ENCODE measurements around the gene COL27A1.

Gene COL27A1

GRCh38 chr9:114230068-114230467, 74.7 kb downstream of the COL27A1 start:
- DNase-seq = no peak

- DNase-seq = no peak
Measured at GRCh38 chr9:114231273-114231672, 75.9 kb downstream of the COL27A1 start.

- DNase-seq = no peak
Measured at GRCh38 chr9:114231719-114232449, 76.5 kb downstream of the COL27A1 start.

- DNase-seq = no peak
Measured at GRCh38 chr9:114233491-114234185, 78.3 kb downstream of the COL27A1 start.

- no peak for DNase-seq
Measured at GRCh38 chr9:114235033-114235661, 79.8 kb downstream of the COL27A1 start.

GRCh38 chr9:114236391-114237138, 81.2 kb downstream of the COL27A1 start:
- DNase-seq = no peak

GRCh38 chr9:114237247-114237646, 81.9 kb downstream of the COL27A1 start:
- no peak for DNase-seq

- DNase-seq = no peak
Measured at GRCh38 chr9:114237781-114238180, 82.4 kb downstream of the COL27A1 start.

GRCh38 chr9:114238472-114238871, 83.1 kb downstream of the COL27A1 start:
- DNase-seq = no peak

- no peak for DNase-seq
Measured at GRCh38 chr9:114238891-114239875, 83.8 kb downstream of the COL27A1 start.

- no peak for DNase-seq
Measured at GRCh38 chr9:114240216-114240615, 84.9 kb downstream of the COL27A1 start.

GRCh38 chr9:114240647-114241558, 85.6 kb downstream of the COL27A1 start:
- DNase-seq = no peak

GRCh38 chr9:114242837-114243236, 87.5 kb downstream of the COL27A1 start:
- DNase-seq = no peak

GRCh38 chr9:114243240-114243639, 87.9 kb downstream of the COL27A1 start:
- DNase-seq = no peak

- DNase-seq = no peak
Measured at GRCh38 chr9:114244570-114244969, 89.2 kb downstream of the COL27A1 start.

GRCh38 chr9:114246558-114246957, 91.2 kb downstream of the COL27A1 start:
- DNase-seq = no peak

GRCh38 chr9:114247077-114247476, 91.7 kb downstream of the COL27A1 start:
- no peak for DNase-seq

- DNase-seq = no peak
Measured at GRCh38 chr9:114247491-114247890, 92.2 kb downstream of the COL27A1 start.

GRCh38 chr9:114248299-114248707, 93.0 kb downstream of the COL27A1 start:
- DNase-seq = no peak

GRCh38 chr9:114249424-114250234, 94.3 kb downstream of the COL27A1 start:
- no peak for DNase-seq

Measured in NCI-H187 (cell line).